Kidney (tissue), 14 donors: ENCODE measurements around the gene MINDY2. TPM values are rescaled to one million over a fixed set of nuclear protein-coding genes. Genes with fewer than 3 reads are reported as not detected.

ENCODE experiments used
- DNase-seq, 5 donors: peaks; one replicate each; pipeline ENCODE4 v3.0.0-alpha.2; 2013 to 2020
- FAIRE-seq: peaks from 2 replicates; lab custom pipeline; 2012; peaks lifted over from hg19 to GRCh38; lab: Jason Lieb, UNC
- H3K27ac ChIP-seq, 2 donors: one replicate each; pipeline ENCODE4 v1.7.0; 2013; ENCODE audit warnings: low read depth in 2 of 2, low read length in 2 of 2, inconsistent platforms in 1 of 2
- H3K27me3 ChIP-seq: one replicate; pipeline ENCODE4 v1.7.1; 2013; ENCODE audit warnings: low read length, inconsistent platforms; ENCODE audit not compliant: control insufficient read depth, insufficient read depth
- H3K36me3 ChIP-seq, 3 donors: one replicate each; pipeline versions ENCODE4 v1.7.0 to v1.7.1; 2013; ENCODE audit warnings: low read length in 3 of 3, control low read depth in 1 of 3, inconsistent platforms in 1 of 3; ENCODE audit not compliant: insufficient read depth in 3 of 3, control insufficient read depth in 2 of 3
- H3K4me1 ChIP-seq, 3 donors: one replicate each; pipeline versions ENCODE4 v1.7.0 to v1.7.1; 2013; ENCODE audit warnings: low read length in 3 of 3, inconsistent platforms in 1 of 3, low read depth in 1 of 3; ENCODE audit not compliant: control insufficient read depth in 2 of 3, insufficient read depth in 2 of 3
- H3K4me3 ChIP-seq, 3 donors: one replicate each; pipeline versions ENCODE4 v1.7.0 to v1.8.1; 2013; ENCODE audit warnings: low read length in 3 of 3, control low read depth in 1 of 3, inconsistent platforms in 1 of 3
- H3K9ac ChIP-seq, 3 donors: one replicate each; pipeline versions ENCODE4 v1.7.0 to v1.7.1; 2013; ENCODE audit warnings: low read length in 3 of 3, control low read depth in 1 of 3, inconsistent platforms in 1 of 3
- H3K9me3 ChIP-seq, 3 donors: one replicate each; pipeline versions ENCODE4 v1.7.0 to v1.7.1; 2013; ENCODE audit warnings: low read length in 3 of 3, control low read depth in 1 of 3, inconsistent platforms in 1 of 3; ENCODE audit not compliant: control insufficient read depth in 2 of 3, insufficient read depth in 1 of 3
- CTCF ChIP-seq: IDR thresholded peaks from 3 replicates; pipeline ENCODE4 v1.5.1; 2012; ENCODE audit warnings: mild to moderate bottlenecking, moderate library complexity, borderline replicate concordance; ENCODE audit not compliant: insufficient read depth; ENCODE audit errors: extremely low read depth
- intact Hi-C: fragments of 100-400 bp; cut with DNase I; formaldehyde crosslinking; loops from one replicate; pipeline ENCODE4 v1.11.1; 2022
- polyA plus RNA-seq: library from polyadenylated mRNA; stranded (reverse); fragments of 350-450 nt; fragmentation: Illumina TruSeq; extraction: RNeasy Lipid Tissue Mini Kit (QIAGEN cat#74804); gene quantifications from one replicate; pipeline ENCODE4 v1.2.3, GENCODE V29; 2014; ENCODE audit warnings: low read depth, low replicate concordance; ENCODE audit not compliant: insufficient read depth
- total RNA-seq: library from RNA; stranded (reverse); fragmentation: NEBNext Ultra II Directional; extraction: Animal tissue kit (Norgen Biotek cat#: 25700); gene quantifications from one replicate; pipeline ENCODE4 v1.2.1, GENCODE V29; 2021
- donor health status: control.
- donor health status: control.
- donor health status: control.
- donor health status: control.
- donor health status: control.
- donor health status: DM: yes; HTN: yes; CAD: no.
- donor health status: Normal renal cell carcinoma (clear cell type).

Gene MINDY2
- total and polyA plus RNA-seq, 2 donors from 2014 or later, result 5.1 to 31.7 TPM

GRCh38 chr15:58760385-58761009 lies 10.6 kb upstream of the MINDY2 start:
- no peak overlapping the region for H3K4me3 ChIP-seq
- H3K4me1 ChIP-seq, result no peaks in the 10 kb centered on the region
- H3K27me3 ChIP-seq, result no peaks in the 10 kb centered on the region
- no peaks in the 10 kb centered on the region for H3K36me3 ChIP-seq
- intact Hi-C loops, result no loop called here
- DNase-seq (no peak), FAIRE-seq (no peak)
- H3K9me3 ChIP-seq, result no peaks in the 10 kb centered on the region
- no peak overlapping the region for H3K9ac ChIP-seq
- TF ChIP-seq CTCF, result no peak
- H3K27ac ChIP-seq, result no peak overlapping the region

GRCh38 chr15:58761010-58761388 lies 10.1 kb upstream of the MINDY2 start:
- no peaks in the 10 kb centered on the region for H3K27me3 ChIP-seq
- no peaks in the 10 kb centered on the region for H3K36me3 ChIP-seq
- H3K9me3 ChIP-seq, result no peaks in the 10 kb centered on the region
- H3K9ac ChIP-seq, result no peak overlapping the region
- DNase-seq, result no peak
- H3K4me1 ChIP-seq, result no peaks in the 10 kb centered on the region
- no peak for TF ChIP-seq CTCF
- H3K27ac ChIP-seq, result no peak overlapping the region
- no peak overlapping the region for H3K4me3 ChIP-seq
- no peak for FAIRE-seq
- intact Hi-C loops, result no loop called here

- H3K27ac ChIP-seq, result no peak overlapping the region
- no peak for FAIRE-seq
Measured at GRCh38 chr15:58762285-58762684, 8.8 kb upstream of the MINDY2 start.

More at GRCh38 chr15:58762285-58762684, 8.8 kb upstream of the MINDY2 start:
- H3K4me3 ChIP-seq, result no peak overlapping the region
- no peaks in the 10 kb centered on the region for H3K9me3 ChIP-seq
- H3K36me3 ChIP-seq, result no peaks in the 10 kb centered on the region
- DNase-seq, result no peak
- no peak for TF ChIP-seq CTCF
- no peak overlapping the region for H3K9ac ChIP-seq
- H3K27me3 ChIP-seq, result no peaks in the 10 kb centered on the region
- H3K4me1 ChIP-seq, result no peaks in the 10 kb centered on the region
- intact Hi-C loops, result no loop called here
